ENCODE data around the gene SPRYD7.
A peak's percentile ranks its signal among the peaks of the same experiment; 100 is the strongest.
"Not testable (repeated sequence)": the region's sequence is repeated elsewhere in the genome, so short reads cannot be mapped to it uniquely, and the experiment has no call there.

The SPRYD7 gene

DNA sequence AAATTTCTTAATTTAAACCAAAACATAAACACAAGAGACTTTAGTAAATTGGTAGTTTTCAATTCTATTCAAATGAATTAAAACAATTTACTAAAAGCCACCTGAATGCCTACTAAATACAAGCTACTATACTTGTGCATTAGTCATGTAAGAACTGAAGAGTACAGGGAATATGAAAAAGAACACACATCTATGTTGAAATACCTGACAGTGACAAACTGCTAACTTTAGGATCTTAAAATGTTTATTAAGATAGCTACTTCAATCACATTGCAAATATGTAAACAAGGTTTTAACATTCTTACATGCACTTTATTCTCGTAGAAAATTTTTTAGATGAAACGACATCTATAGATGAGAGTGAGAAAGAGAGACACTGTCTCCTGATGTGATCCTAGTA lies 4.1 kb downstream of the SPRYD7 start:
- no peak for DNase-seq

DNA sequence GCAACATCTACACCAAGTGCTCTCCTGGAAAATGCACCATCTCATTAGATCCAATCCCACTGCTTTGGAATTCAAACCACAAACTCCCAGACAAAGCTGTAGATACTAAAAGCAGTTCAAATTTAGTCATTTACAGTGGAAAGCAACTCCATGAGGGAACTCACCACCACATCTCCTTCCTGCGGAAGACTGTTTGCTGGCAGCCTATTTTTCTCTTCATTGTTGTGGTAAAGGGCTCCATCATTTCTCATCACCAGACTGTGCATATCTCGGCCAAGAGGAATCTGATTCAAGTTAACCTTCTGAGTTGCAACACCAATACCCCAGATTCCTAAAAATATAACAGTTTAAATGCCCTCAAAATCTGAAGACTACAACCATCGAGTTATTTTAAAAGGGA lies 8.4 kb downstream of the SPRYD7 start:
- no peak for DNase-seq

GRCh38 chr13:49925881-49926418 lies 10.2 kb downstream of the SPRYD7 start:
- DNase-seq = no peak

GRCh38 chr13:49922301-49922700 lies 13.8 kb downstream of the SPRYD7 start:
- DNase-seq = no peak

GRCh38 chr13:49920969-49921368 lies 15.2 kb downstream of the SPRYD7 start:
- DNase-seq = not testable (repeated sequence)

- not testable (repeated sequence) for DNase-seq
These were observed 18.0 kb downstream of the SPRYD7 start for GRCh38 chr13:49918106-49918505.

- DNase-seq = no peak
These were observed 21.2 kb downstream of the SPRYD7 start for GRCh38 chr13:49914947-49915346.

DNA sequence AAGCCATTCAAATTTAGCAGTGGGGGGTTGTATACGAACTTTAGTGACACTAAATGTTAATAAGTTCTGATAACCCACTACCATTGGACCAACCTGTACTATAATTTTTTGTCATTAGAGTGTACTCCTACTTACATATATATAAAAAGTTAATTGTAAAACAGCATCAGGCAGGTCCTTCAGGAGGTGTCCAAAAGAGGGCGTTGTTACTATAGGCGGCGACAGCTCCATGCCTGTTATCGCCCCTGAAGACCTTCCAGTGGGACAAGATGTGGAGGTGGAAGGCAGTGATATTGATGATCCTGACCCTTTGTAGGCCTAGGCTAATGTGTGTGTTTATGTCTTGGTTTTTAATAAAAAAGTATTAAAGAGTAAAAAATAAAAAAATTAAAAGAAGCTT lies 27.5 kb downstream of the SPRYD7 start:
- no peak for DNase-seq

DNA sequence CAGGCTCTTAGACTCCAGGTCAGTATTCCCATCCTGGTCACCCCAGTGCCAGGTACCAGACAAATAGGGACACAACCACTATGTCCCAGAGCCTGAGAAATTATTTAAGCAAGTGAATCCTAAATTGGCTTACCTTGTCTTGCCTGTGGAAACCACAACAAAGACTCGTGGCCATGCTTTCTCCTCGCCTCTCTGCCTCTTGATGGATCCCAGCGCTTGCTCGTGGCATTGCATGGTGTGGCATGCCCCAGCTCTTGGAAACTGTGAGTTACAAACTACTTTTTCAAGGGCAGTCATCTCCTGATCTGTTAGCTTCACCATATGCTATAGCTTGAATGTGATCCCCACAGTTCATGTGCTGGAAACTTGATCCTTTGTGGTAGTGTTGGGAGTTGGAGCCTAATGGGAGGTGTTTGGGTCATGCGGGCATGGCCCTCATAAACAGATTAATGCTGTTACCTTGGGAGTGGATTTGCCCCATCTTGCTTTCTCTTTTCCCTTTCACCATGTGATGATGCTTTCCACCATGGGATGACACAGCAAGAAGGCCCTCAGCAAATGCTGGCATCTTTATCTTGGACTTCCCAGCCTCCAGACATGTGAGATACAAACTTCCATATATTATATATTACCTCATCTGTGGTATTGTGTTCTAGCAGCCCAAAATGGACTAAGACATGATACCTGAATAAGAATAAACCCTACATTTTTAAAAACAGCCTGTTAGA lies 31.2 kb downstream of the SPRYD7 start:
- no peak for DNase-seq

DNA sequence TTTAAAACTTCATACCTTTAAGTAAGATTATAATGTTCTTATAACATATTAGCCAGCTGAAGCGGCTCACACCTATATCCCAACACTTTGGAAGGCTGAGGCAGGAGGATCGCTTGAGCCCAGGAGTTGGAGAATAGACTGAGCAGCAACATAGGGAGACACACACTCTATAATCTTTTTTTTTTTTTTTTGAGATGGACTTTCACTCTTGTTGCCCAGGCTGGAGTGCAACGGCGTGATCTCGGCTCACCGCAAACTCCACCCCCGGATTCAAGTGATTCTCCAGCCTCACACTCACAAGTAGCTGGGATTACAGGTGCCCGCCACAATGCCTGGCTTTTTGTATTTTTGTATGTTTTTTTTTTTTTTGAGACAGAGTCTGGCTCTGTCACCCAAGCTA lies 37.3 kb downstream of the SPRYD7 start:
- no peak for DNase-seq

- DNase-seq = no peak
These were observed 38.4 kb downstream of the SPRYD7 start for GRCh38 chr13:49897713-49898112.

- DNase-seq = no peak
These were observed 40.3 kb downstream of the SPRYD7 start for GRCh38 chr13:49895826-49896225.

DNA sequence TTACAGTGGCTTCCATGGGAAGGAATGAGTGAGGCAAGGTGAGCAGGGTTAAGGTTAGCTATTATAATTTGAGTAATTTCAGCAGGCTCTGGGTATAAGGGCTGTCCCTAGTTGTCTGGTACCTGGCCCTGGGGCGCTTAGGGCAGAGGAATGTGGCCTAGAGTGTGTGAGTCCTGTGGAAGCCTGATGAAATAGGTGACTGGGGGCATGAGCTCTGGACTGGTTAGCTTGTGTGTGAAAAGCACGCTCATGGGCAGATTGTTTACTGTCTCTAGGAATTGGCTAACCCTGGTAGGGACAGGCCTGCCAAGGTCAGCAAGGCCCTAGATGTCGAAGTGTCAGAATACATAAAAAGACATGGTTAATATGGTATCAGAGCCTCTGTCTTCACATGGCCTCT lies 42.5 kb downstream of the SPRYD7 start:
- DNase-seq = no peak

GRCh38 chr13:49890376-49890775 lies 45.8 kb downstream of the SPRYD7 start:
- DNase-seq = no peak

DNA sequence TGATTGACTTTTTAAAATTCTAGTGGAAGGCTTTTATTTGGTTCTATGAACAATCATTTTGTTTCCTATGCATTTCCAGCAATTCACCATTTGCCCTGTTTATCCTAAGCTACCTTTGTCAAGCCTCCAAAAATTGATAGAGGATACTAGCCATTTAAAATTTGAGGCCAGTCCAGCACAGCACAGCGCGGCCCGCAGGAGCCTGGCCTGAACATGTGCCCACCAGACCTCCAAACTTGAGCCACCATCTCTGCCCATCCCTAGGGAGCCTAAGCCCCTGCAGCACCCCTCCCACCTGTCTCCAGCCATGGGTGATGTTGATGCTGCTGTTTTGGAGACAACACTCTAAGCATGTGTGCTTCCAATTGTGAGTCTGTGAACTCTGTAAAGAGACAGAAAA lies 57.5 kb downstream of the SPRYD7 start:
- DNase-seq = no peak

DNA sequence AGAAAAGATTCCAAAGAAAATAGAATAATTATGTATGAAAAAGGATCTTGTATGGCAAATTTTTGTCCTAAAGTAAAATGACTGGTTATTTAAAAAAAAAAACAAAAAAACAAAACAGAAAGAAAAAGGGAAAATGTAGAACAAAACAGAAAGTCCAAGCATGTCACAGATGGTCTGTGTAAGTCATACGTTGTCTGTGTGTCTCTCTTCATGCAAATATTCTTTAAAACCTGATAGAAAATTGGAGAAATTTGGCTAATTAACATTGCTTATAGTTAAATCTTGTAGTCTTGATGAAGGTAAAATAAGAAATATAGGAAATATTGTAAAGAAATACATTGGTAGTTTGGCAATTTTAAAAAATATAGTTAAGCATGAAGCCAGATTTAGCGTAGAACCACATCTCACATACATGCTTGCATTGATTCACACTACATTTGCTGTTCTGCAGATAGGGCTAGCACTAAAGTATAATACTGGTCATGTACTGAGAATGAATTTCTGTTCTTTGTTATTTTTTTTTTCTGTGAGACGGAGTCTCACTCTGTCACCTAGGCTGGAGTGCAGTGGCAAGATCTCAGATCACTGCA lies 58.4 kb downstream of the SPRYD7 start:
- peak in 1 of 2 experiments; percentile 13 for DNase-seq

DNA sequence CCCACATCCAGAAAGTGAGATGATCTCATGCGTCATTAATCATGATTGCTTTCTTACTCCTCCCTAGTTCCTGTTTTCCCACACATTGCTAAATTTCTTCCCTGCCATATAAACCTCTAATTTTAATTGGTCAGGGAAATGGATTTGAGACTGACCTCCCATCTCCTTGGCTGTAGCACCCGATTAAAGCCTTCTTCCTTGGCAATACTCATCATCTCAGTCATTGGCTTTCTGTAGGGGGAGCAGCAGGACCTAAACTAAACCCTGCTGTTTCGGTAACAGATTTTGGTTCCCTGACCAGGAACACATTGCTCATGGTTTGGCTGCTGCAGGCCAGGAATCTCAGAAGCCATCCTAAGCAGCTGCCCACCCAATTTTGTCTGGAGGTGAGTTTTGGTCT lies 61.7 kb downstream of the SPRYD7 start:
- DNase-seq = no peak

- DNase-seq = no peak
These were observed 66.6 kb downstream of the SPRYD7 start for GRCh38 chr13:49869519-49869918.

DNA sequence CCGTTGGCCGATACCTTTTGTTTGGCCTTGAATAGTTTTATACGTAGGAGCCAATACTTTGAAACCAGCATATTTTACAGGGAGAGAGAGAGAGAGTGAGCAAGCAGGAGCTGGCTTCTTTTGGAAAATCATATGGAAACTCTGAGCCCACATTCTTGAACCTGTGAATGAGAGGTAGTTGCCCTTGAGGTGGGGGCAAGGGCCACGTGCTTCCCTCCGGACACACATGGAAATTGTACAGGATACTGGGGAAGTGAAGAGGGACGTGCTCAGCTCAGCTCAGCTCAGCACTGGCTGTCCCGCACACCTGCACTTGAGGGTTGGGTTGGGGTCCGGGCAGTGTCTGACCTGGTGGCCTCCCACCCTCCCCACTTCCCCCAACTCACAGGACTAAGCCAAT lies 68.3 kb downstream of the SPRYD7 start:
- DNase-seq = no peak

DNA sequence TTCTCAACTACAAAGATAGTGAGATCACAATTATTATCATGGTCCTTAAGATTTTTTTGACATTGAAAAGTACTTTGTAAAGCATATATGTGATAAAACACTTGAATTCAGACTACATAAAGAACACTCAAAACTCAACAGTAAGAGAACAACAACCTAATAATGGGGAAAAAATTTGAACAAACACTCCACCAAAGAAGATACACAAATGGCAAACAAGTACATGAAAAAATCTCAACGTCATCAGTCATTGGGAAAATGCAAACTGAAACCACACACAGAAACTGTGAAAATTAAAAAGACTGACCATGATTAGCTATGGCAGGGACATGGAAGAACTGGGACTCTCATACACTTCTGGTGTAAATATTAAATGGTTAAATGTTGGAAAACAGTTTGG lies 70.9 kb downstream of the SPRYD7 start:
- DNase-seq = no peak

DNA sequence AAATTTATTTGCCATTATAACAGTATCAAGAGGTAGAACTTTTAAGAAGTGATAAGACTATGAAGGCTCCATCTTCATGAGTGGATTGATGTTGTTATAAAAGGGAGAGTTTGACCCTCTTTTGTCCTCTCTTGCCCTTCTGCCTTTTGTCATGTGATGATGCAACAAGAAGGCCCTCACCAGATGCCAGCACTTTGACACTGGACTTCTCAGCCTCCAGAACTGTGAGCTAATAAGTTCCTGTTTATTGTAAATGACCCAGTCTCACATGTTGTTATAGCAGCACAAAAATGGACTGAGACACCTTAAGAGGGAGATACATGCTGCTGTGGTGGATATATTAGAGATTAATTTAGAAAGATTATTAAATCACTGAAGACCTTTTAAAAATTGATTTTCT lies 71.6 kb downstream of the SPRYD7 start:
- no peak for DNase-seq

Data from NCI-H1930 (cell line).